H9 (cell line): Measurements from ENCODE around the gene CES2. TPM values are rescaled to one million over a fixed set of nuclear protein-coding genes. Genes with fewer than 3 reads are reported as not detected.

Experiments
- DNase-seq: peaks from one replicate; pipeline ENCODE4 v3.0.0-alpha.2; 2017
- H2AFZ ChIP-seq: one replicate; pipeline ENCODE4 v1.6.1; 2013; ENCODE audit warnings: mild to moderate bottlenecking, low read length, control low read depth, moderate library complexity
- H2AK5ac ChIP-seq: 2 replicates; pipeline ENCODE4 v1.6.1; 2013; ENCODE audit warnings: low read length, control low read depth, mixed read lengths; ENCODE audit not compliant: insufficient read length
- H2BK120ac ChIP-seq: one replicate; pipeline ENCODE4 v1.6.1; 2013; ENCODE audit warnings: low read depth, mild to moderate bottlenecking, low read length, control low read depth, inconsistent platforms; ENCODE audit not compliant: poor library complexity, severe bottlenecking
- H2BK12ac ChIP-seq: 2 replicates; pipeline ENCODE4 v1.6.1; 2013; ENCODE audit warnings: low read length, control low read depth, mixed read lengths, low read depth; ENCODE audit not compliant: insufficient read length
- H2BK15ac ChIP-seq: 2 replicates; pipeline ENCODE4 v1.6.1; 2013; ENCODE audit warnings: low read depth, low read length, control low read depth
- H2BK20ac ChIP-seq: one replicate; pipeline ENCODE4 v1.6.1; 2013; ENCODE audit warnings: low read depth, mild to moderate bottlenecking, low read length, control low read depth, inconsistent platforms; ENCODE audit not compliant: poor library complexity, severe bottlenecking
- H2BK5ac ChIP-seq: 2 replicates; pipeline ENCODE4 v1.6.1; 2013; ENCODE audit warnings: low read length, control low read depth, mixed read lengths; ENCODE audit not compliant: insufficient read length
- H3K14ac ChIP-seq: 2 replicates; pipeline ENCODE4 v1.6.1; 2013; ENCODE audit warnings: low read length, control low read depth; ENCODE audit not compliant: insufficient read depth
- H3K18ac ChIP-seq: 2 replicates; pipeline ENCODE4 v1.6.1; 2013; ENCODE audit warnings: low read depth, mild to moderate bottlenecking, mixed read lengths, low read length, control low read depth; ENCODE audit not compliant: insufficient read length
- H3K23ac ChIP-seq: 2 replicates; pipeline ENCODE4 v1.6.1; 2013; ENCODE audit warnings: low read length, control low read depth, mixed read lengths, low read depth; ENCODE audit not compliant: insufficient read length
- H3K23me2 ChIP-seq: 2 replicates; pipeline ENCODE4 v1.6.1; 2013; ENCODE audit warnings: low read depth, mild to moderate bottlenecking, mixed read lengths, low read length, control low read depth; ENCODE audit not compliant: insufficient read length, poor library complexity, severe bottlenecking
- H3K27ac ChIP-seq: 2 replicates; pipeline ENCODE4 v1.5.1; 2013; ENCODE audit warnings: low read length, control low read depth, mixed read lengths, low read depth; ENCODE audit not compliant: insufficient read length
- H3K27me3 ChIP-seq: 2 replicates; pipeline ENCODE4 v1.6.1; 2013; ENCODE audit warnings: low read length, control low read depth, inconsistent platforms; ENCODE audit not compliant: insufficient read depth
- H3K4ac ChIP-seq: 2 replicates; pipeline ENCODE4 v1.6.1; 2013; ENCODE audit warnings: low read depth, mild to moderate bottlenecking, control low read depth, inconsistent platforms, low read length, moderate library complexity
- H3K4me1 ChIP-seq: 2 replicates; pipeline ENCODE4 v1.6.1; 2013; ENCODE audit warnings: low read length, control low read depth, inconsistent platforms; ENCODE audit not compliant: insufficient read depth
- H3K4me2 ChIP-seq: 2 replicates; pipeline ENCODE4 v1.6.1; 2013; ENCODE audit warnings: low read length, control low read depth, mixed read lengths; ENCODE audit not compliant: insufficient read length, insufficient read depth
- H3K56ac ChIP-seq: 2 replicates; pipeline ENCODE4 v1.6.1; 2013; ENCODE audit warnings: low read depth, mild to moderate bottlenecking, mixed read lengths, low read length, control low read depth; ENCODE audit not compliant: insufficient read length
- H3K79me1 ChIP-seq: 2 replicates; pipeline ENCODE4 v1.6.1; 2013; ENCODE audit warnings: low read depth, mild to moderate bottlenecking, moderate library complexity, low read length, control low read depth, inconsistent platforms; ENCODE audit not compliant: insufficient read depth, poor library complexity, severe bottlenecking
- H3K79me2 ChIP-seq: 2 replicates; pipeline ENCODE4 v1.6.1; 2013; ENCODE audit warnings: low read length, control low read depth, inconsistent platforms; ENCODE audit not compliant: insufficient read depth
- H3K9ac ChIP-seq: 2 replicates; pipeline ENCODE4 v1.6.1; 2013; ENCODE audit warnings: low read length, control low read depth, mixed read lengths; ENCODE audit not compliant: insufficient read length; ENCODE audit errors: extremely low read depth
- H3K9me3 ChIP-seq: one replicate; pipeline ENCODE4 v1.6.1; 2013; ENCODE audit warnings: low read depth, low read length, inconsistent platforms; ENCODE audit not compliant: control insufficient read depth
- H3T11ph ChIP-seq: one replicate; pipeline ENCODE4 v1.6.1; 2013; ENCODE audit warnings: mild to moderate bottlenecking, low read length, control low read depth, inconsistent platforms
- H4K20me1 ChIP-seq: one replicate; pipeline ENCODE4 v1.6.1; 2013; ENCODE audit not compliant: control insufficient read depth, insufficient read length, insufficient read depth
- H4K5ac ChIP-seq: 2 replicates; pipeline ENCODE4 v1.6.1; 2013; ENCODE audit warnings: low read depth, mild to moderate bottlenecking, mixed read lengths, low read length, control low read depth; ENCODE audit not compliant: insufficient read length
- H4K8ac ChIP-seq: replicated peaks from 2 replicates; pipeline ENCODE4 v1.6.1; 2013; ENCODE audit warnings: low read length, control low read depth, mixed read lengths, low read depth; ENCODE audit not compliant: insufficient read length
- H4K91ac ChIP-seq: 2 replicates; pipeline ENCODE4 v1.6.1; 2013; ENCODE audit warnings: low read depth, mild to moderate bottlenecking, moderate library complexity, mixed read lengths, low read length, control low read depth; ENCODE audit not compliant: insufficient read length
- H3K27ac Mint-ChIP-seq, 3 experiments: 2 replicates in 2 of 3; 3 replicates in 1 of 3; pipeline ENCODE4 v1.8.0; 2020 to 2021; ENCODE audit warnings: mixed read lengths in 3 of 3, mild to moderate bottlenecking in 1 of 3, moderate library complexity in 1 of 3
- H3K27me3 Mint-ChIP-seq: 2 replicates; pipeline ENCODE4 v1.8.0; 2021; ENCODE audit warnings: low read depth, mild to moderate bottlenecking, moderate library complexity, mixed read lengths
- H3K36me3 Mint-ChIP-seq, 3 experiments: 2 replicates in 2 of 3; 3 replicates in 1 of 3; pipeline ENCODE4 v1.8.0; 2020 to 2021; ENCODE audit warnings: low read depth in 3 of 3, mixed read lengths in 3 of 3; ENCODE audit not compliant: insufficient read depth in 1 of 3
- H3K4me1 Mint-ChIP-seq, 2 experiments: 2 replicates each; pipeline ENCODE4 v1.8.0; 2020; ENCODE audit warnings: mixed read lengths in 2 of 2
- H3K4me3 Mint-ChIP-seq, 2 experiments: 2 replicates in 1 of 2; 3 replicates in 1 of 2; pipeline ENCODE4 v1.8.0; 2020 to 2021; ENCODE audit warnings: mild to moderate bottlenecking in 2 of 2, mixed read lengths in 2 of 2, moderate library complexity in 1 of 2
- H3K9me3 Mint-ChIP-seq, 2 experiments: 2 replicates in 1 of 2; 3 replicates in 1 of 2; pipeline ENCODE4 v1.8.0; 2020; ENCODE audit warnings: mild to moderate bottlenecking in 2 of 2, mixed read lengths in 2 of 2, moderate library complexity in 1 of 2
- WGBS: extraction: QIAGEN DNeasy Blood & Tissue Kit; methylation state at CpG from one replicate; pipeline ENCODE4 v1.1.7; 2013; ENCODE audit warnings: missing lambda C conversion rate, low lambda C conversion rate, mixed read lengths; ENCODE audit not compliant: insufficient read length; ENCODE audit errors: extremely low coverage; 5-methylcytosine and 5-hydroxymethylcytosine counted together
- total RNA-seq: library from RNA; stranded (reverse); gene quantifications from 2 replicates; pipeline ENCODE4 v1.2.1, GENCODE V29; 2021
- TF ChIP-seq, protein P1 (sequence below): fragments of 200-600 bp; sonication (generic); conservative IDR thresholded peaks from 3 replicates; pipeline ENCODE4 v1.8.0; 2021; ENCODE audit warnings: antibody characterized with exemption, mild to moderate bottlenecking

CES2 gene
- total RNA-seq, 1 experiment from 2014 or later = 28.2 TPM

- Histone ChIP-seq H3K4me2 (peak within 1 kb of the TSS; percentile 45), H2BK20ac (no peak within 1 kb of the TSS), H2BK15ac (no peak within 1 kb of the TSS), H3K9ac (no peak within 1 kb of the TSS), H2BK120ac (no peak within 1 kb of the TSS), H2BK12ac (no peak within 1 kb of the TSS), H4K8ac (no peak within 1 kb of the TSS), H2BK5ac (no peak within 1 kb of the TSS), H3K14ac (no peak within 1 kb of the TSS; the same call in 1 of the 2 replicates), H3K18ac (no peak within 1 kb of the TSS), H3K27ac (no peak within 1 kb of the TSS), H3K27me3 (peaks cover 15% of the 10 kb centered on the region; the same call in 1 of the 2 replicates), H2AFZ (no peak within 1 kb of the TSS), H3K79me2 (no peaks in the 10 kb centered on the region), H4K5ac (no peak within 1 kb of the TSS), H3K9me3 (no peaks in the 10 kb centered on the region), H3K4me1 (no peaks in the 10 kb centered on the region), H3K4ac (no peak within 1 kb of the TSS), H4K91ac (no peak within 1 kb of the TSS), H3K23ac (no peak within 1 kb of the TSS), H3K56ac (no peak within 1 kb of the TSS), H4K20me1 (no peaks in the 10 kb centered on the region), H3T11ph (no peak within 1 kb of the TSS), H2AK5ac (no peak within 1 kb of the TSS), H3K23me2 (peaks cover 5% of the 10 kb centered on the region), H3K79me1 (no peaks in the 10 kb centered on the region)
- TF ChIP-seq, protein P1, sequence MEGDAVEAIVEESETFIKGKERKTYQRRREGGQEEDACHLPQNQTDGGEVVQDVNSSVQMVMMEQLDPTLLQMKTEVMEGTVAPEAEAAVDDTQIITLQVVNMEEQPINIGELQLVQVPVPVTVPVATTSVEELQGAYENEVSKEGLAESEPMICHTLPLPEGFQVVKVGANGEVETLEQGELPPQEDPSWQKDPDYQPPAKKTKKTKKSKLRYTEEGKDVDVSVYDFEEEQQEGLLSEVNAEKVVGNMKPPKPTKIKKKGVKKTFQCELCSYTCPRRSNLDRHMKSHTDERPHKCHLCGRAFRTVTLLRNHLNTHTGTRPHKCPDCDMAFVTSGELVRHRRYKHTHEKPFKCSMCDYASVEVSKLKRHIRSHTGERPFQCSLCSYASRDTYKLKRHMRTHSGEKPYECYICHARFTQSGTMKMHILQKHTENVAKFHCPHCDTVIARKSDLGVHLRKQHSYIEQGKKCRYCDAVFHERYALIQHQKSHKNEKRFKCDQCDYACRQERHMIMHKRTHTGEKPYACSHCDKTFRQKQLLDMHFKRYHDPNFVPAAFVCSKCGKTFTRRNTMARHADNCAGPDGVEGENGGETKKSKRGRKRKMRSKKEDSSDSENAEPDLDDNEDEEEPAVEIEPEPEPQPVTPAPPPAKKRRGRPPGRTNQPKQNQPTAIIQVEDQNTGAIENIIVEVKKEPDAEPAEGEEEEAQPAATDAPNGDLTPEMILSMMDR = no peak
- no CpG with 5 or more reads among the region's 42 CpGs for WGBS
- peak; percentile 47 for DNase-seq
- Mint-ChIP-seq H3K27me3 (peaks cover 68% of the 10 kb centered on the region), H3K4me3 (peak within 1 kb of the TSS; percentile 72 to 85), H3K4me1 (peaks cover 13 to 15% of the 10 kb centered on the region in 2 experiments), H3K9me3 (no peaks in the 10 kb centered on the region; a peak in 1 of 5 replicates), H3K27ac (no peak within 1 kb of the TSS), H3K36me3 (no peaks in the 10 kb centered on the region)
Measured at GRCh38 chr16:66925322-66925840, 9.9 kb upstream of the CES2 start, which contains the start of gene RRAD. Gene RRAD (minus strand): TSS chr16:66925535. CDS start chr16:66925179, 356 bp downstream.
